SK-N-SH (cell line): ENCODE results near the gene PRDM11.

Source experiments
- NFIC ChIP-seq: IDR thresholded peaks from 2 replicates; pipeline ENCODE4 v1.4.0; 2012; ENCODE audit warnings: borderline replicate concordance
- RXRA ChIP-seq: IDR thresholded peaks from 2 replicates; pipeline ENCODE4 v1.4.0; 2012; ENCODE audit warnings: low read depth, mild to moderate bottlenecking, borderline replicate concordance
- TF ChIP-seq, protein P1 (sequence below): fragments of 200-600 bp; sonication (generic); IDR thresholded peaks from 2 replicates; pipeline ENCODE4 v1.6.1; 2017; ENCODE audit warnings: antibody characterized with exemption, mild to moderate bottlenecking, moderate library complexity

DNA sequence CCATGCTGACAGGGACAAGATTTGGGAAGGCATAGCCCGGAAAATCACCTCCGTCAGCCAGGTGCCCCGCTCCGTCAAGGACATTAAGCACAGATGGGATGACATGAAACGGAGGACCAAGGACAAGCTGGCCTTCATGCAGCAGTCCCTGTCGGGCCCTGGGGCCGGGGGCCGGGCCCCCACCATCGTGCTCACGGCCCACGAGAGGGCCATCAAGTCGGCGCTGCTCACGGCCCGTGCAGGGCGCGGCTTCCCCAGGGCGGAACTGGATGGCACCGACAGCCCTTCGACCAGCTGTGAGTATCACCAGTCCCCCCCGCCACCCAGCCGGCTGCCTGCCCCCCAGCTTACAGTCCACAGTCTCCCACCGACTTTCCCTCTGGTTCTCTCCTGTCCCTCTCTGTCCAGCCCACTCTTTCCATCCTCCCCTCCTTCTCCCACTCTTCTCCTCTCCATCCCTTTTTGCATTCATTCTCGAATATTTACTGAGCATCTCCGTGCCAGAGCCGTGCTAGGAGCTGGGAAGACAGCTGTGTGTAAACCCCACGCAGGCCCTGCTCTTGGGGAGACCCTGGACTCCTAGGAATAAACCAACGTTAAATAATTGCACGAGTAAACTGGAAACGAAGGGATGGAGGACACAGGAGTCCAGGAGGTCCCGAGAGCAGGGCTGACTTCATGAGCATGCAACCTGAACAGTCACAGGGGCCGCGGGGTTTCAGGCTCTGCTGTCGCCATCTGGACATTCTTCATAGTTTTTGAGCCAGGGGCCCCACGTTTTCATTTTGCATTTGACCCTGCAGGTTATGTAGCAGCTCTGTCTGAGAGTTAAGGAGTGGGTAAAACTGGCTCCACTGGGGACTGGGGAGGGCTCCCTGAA, 62.8 kb downstream of the PRDM11 start:
- TF ChIP-seq, protein P1, sequence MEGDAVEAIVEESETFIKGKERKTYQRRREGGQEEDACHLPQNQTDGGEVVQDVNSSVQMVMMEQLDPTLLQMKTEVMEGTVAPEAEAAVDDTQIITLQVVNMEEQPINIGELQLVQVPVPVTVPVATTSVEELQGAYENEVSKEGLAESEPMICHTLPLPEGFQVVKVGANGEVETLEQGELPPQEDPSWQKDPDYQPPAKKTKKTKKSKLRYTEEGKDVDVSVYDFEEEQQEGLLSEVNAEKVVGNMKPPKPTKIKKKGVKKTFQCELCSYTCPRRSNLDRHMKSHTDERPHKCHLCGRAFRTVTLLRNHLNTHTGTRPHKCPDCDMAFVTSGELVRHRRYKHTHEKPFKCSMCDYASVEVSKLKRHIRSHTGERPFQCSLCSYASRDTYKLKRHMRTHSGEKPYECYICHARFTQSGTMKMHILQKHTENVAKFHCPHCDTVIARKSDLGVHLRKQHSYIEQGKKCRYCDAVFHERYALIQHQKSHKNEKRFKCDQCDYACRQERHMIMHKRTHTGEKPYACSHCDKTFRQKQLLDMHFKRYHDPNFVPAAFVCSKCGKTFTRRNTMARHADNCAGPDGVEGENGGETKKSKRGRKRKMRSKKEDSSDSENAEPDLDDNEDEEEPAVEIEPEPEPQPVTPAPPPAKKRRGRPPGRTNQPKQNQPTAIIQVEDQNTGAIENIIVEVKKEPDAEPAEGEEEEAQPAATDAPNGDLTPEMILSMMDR = no peak
- no peak for TF ChIP-seq NFIC
- no peak for TF ChIP-seq RXRA
